NCI-H2196 (cell line): Measurements from ENCODE around the gene FHIT.

ENCODE experiments used
- DNase-seq: peaks from one replicate; lab custom pipeline; 2025; ENCODE audit not compliant: unreplicated experiment; lab: John Stamatoyannopoulos, UW

FHIT gene

GRCh38 chr3:61172684-61173083 is 78.6 kb downstream of the FHIT start:
- DNase-seq: no peak

GRCh38 chr3:61172203-61172602 is 79.0 kb downstream of the FHIT start:
- no peak for DNase-seq

- DNase-seq: no peak
Measured at GRCh38 chr3:61169621-61170251, 81.5 kb downstream of the FHIT start.

GRCh38 chr3:61168286-61168685 is 83.0 kb downstream of the FHIT start:
- DNase-seq: no peak

GRCh38 chr3:61162965-61163364 is 88.3 kb downstream of the FHIT start:
- no peak for DNase-seq

- DNase-seq: no peak
Measured at GRCh38 chr3:61158667-61159066, 92.6 kb downstream of the FHIT start.

- no peak for DNase-seq
Measured at GRCh38 chr3:61158216-61158615, 93.0 kb downstream of the FHIT start.

- no peak for DNase-seq
Measured at GRCh38 chr3:61157414-61157813, 93.8 kb downstream of the FHIT start.

GRCh38 chr3:61155701-61156292 is 95.5 kb downstream of the FHIT start:
- no peak for DNase-seq

GRCh38 chr3:61154457-61155198 is 96.6 kb downstream of the FHIT start:
- no peak for DNase-seq

GRCh38 chr3:61152071-61152470 is 99.2 kb downstream of the FHIT start:
- DNase-seq: no peak

- DNase-seq: no peak
Measured at GRCh38 chr3:61149236-61149635, 102.0 kb downstream of the FHIT start.

- no peak for DNase-seq
Measured at GRCh38 chr3:61146010-61146890, 105.0 kb downstream of the FHIT start.

- DNase-seq: no peak
Measured at GRCh38 chr3:61141697-61142096, 109.6 kb downstream of the FHIT start.

- no peak for DNase-seq
Measured at GRCh38 chr3:61141227-61141626, 110.0 kb downstream of the FHIT start.

- DNase-seq: no peak
Measured at GRCh38 chr3:61139686-61140085, 111.6 kb downstream of the FHIT start.

- DNase-seq: no peak
Measured at GRCh38 chr3:61138401-61138800, 112.9 kb downstream of the FHIT start.

- DNase-seq: no peak
Measured at GRCh38 chr3:61136191-61136590, 115.1 kb downstream of the FHIT start.

- DNase-seq: no peak
Measured at GRCh38 chr3:61134532-61134931, 116.7 kb downstream of the FHIT start.

- no peak for DNase-seq
Measured at GRCh38 chr3:61132062-61132461, 119.2 kb downstream of the FHIT start.

GRCh38 chr3:61118830-61119229 is 132.4 kb downstream of the FHIT start:
- DNase-seq: no peak
